HepG2 (cell line): ENCODE results near the gene CNTFR. TPM values are rescaled to one million over a fixed set of nuclear protein-coding genes. Genes with fewer than 3 reads are reported as not detected.

Experiments
- ATRX ChIP-seq: sonication (generic); formaldehyde crosslinking; IDR thresholded peaks from 2 replicates; pipeline ENCODE4 v1.4.0; 2020; ENCODE audit warnings: missing genetic modification reagents, borderline replicate concordance
- GLI4 ChIP-seq: sonication (generic); formaldehyde crosslinking; IDR thresholded peaks from 2 replicates; pipeline ENCODE4 v1.5.1; 2020; ENCODE audit warnings: missing genetic modification reagents, mild to moderate bottlenecking, moderate library complexity, borderline replicate concordance
- ISX ChIP-seq: sonication (generic); formaldehyde crosslinking; conservative IDR thresholded peaks from 2 replicates; pipeline ENCODE4 v1.5.0; 2020; ENCODE audit warnings: missing genetic modification reagents
- KLF11 ChIP-seq: IDR thresholded peaks from 2 replicates; pipeline ENCODE4 v1.6.1; 2016; ENCODE audit warnings: missing compliant biosample characterization
- SATB2 ChIP-seq: sonication (generic); formaldehyde crosslinking; IDR thresholded peaks from 2 replicates; pipeline ENCODE4 v1.5.0; 2020; ENCODE audit warnings: missing genetic modification reagents
- SMAD9 ChIP-seq: sonication (generic); formaldehyde crosslinking; IDR thresholded peaks from 2 replicates; pipeline ENCODE4 v1.5.1; 2020; ENCODE audit warnings: mild to moderate bottlenecking, missing genetic modification reagents
- SNAPC4 ChIP-seq: sonication (generic); formaldehyde crosslinking; IDR thresholded peaks from 2 replicates; pipeline ENCODE4 v1.4.0; 2020; ENCODE audit warnings: mild to moderate bottlenecking, missing genetic modification reagents
- ZNF660 ChIP-seq: sonication (generic); formaldehyde crosslinking; IDR thresholded peaks from 2 replicates; pipeline ENCODE4 v1.5.1; 2020; ENCODE audit warnings: mild to moderate bottlenecking, low read depth, missing genetic modification reagents, borderline replicate concordance
- ZNF878 ChIP-seq: sonication (generic); formaldehyde crosslinking; IDR thresholded peaks from 2 replicates; pipeline ENCODE4 v1.8.1; 2023; ENCODE audit warnings: mild to moderate bottlenecking, missing genetic modification reagents, moderate library complexity
- polyA plus RNA-seq, 8 experiments: library from polyadenylated mRNA; depleted of rRNA in 3 of 8; stranded (reverse) in 7 of 8; unstranded in 1 of 8; fragments of >200 nt; fragmentation: Illumina TruSeq in 4 of 8; extraction: Trizol in 4 of 8; gene quantifications; 2 replicates each; pipeline versions ENCODE4 v1.2.1 to v1.2.3, GENCODE V29; 2011 to 2016; ENCODE audit warnings: low read depth in 4 of 8, missing spikeins in 1 of 8, mixed read lengths in 1 of 8; ENCODE audit not compliant: insufficient read depth in 1 of 8
- total RNA-seq, 5 experiments: library from RNA; depleted of rRNA; stranded (reverse); fragments of >200 nt; fragmentation: Illumina TruSeq; extraction: Trizol; gene quantifications; 2 replicates each; pipeline ENCODE4 v1.2.3, GENCODE V29; 2016; ENCODE audit warnings: low read depth in 1 of 5

CNTFR gene
- total and polyA plus RNA-seq, 2 of the 13 experiments (the other 11 are each of a cell fraction or from before 2014, with no cell fraction given), result not detected

DNA sequence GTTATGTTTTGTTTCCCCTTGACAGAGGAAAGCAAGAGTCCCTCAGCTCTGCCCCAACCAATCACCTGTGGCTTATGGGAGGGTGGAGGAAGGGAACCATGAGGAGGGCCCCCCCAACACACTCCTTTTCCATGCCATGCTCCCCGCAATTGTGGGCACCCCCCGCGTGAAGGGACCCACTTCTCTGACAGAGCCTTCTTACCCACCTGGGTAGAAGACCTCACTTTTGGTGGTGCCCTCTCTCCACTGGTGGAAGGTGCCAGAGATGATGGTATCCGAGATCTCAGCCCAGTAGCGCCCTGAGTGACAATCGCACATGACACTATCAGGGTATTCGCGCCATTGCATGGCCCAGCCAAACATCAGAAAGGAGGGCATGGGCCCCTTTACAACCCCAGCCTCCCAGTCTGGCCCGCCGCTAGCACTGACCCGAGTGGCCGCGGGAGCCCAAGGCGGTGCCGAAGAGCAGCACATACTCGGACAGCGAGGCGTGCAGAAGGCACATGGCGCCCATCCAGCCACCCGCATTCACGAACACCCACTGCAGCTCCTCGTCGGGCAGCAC lies 47.3 kb upstream of the CNTFR start (continued):
- 0 out of 2 replicates have a peak, but pooled peaks have one; percentile 32 for TF ChIP-seq SNAPC4 (CRISPR knock-in tag)
- TF ChIP-seq ZNF660 (CRISPR knock-in tag), result peak; percentile 71; the same call in 1 of the 2 replicates
- TF ChIP-seq ATRX, result no peak
- TF ChIP-seq KLF11 (CRISPR knock-in tag), result no peak
- TF ChIP-seq ISX, result no peak
- TF ChIP-seq SATB2 (CRISPR knock-in tag), result 0 out of 2 replicates have a peak, but pooled peaks have one; percentile 72
- 0 out of 2 replicates have a peak, but pooled peaks have one; percentile 21 for TF ChIP-seq SMAD9 (CRISPR knock-in tag)
- no peak for TF ChIP-seq ZNF878
- 0 out of 2 replicates have a peak, but pooled peaks have one; percentile 64 for TF ChIP-seq GLI4 (CRISPR knock-in tag)
